VCaP (cell line): Measurements from ENCODE around the gene PDIA2.
"Not testable (repeated sequence)": the region's sequence is repeated elsewhere in the genome, so short reads cannot be mapped to it uniquely, and the experiment has no call there.

Experiments
- H3K27ac ChIP-seq: fragments of 450-650 bp; 2 replicates; pipeline ENCODE4 v1.5.1; 2017
- TF ChIP-seq, protein P1 (sequence below): fragments of 450-650 bp; conservative IDR thresholded peaks from 2 replicates; pipeline ENCODE4 v1.5.1; 2017; ENCODE audit warnings: mild to moderate bottlenecking, moderate library complexity

PDIA2 gene

GRCh38 chr16:247027-247426 lies 35.9 kb upstream of the PDIA2 start:
- H3K27ac ChIP-seq: no peak overlapping the region
- TF ChIP-seq, protein P1, sequence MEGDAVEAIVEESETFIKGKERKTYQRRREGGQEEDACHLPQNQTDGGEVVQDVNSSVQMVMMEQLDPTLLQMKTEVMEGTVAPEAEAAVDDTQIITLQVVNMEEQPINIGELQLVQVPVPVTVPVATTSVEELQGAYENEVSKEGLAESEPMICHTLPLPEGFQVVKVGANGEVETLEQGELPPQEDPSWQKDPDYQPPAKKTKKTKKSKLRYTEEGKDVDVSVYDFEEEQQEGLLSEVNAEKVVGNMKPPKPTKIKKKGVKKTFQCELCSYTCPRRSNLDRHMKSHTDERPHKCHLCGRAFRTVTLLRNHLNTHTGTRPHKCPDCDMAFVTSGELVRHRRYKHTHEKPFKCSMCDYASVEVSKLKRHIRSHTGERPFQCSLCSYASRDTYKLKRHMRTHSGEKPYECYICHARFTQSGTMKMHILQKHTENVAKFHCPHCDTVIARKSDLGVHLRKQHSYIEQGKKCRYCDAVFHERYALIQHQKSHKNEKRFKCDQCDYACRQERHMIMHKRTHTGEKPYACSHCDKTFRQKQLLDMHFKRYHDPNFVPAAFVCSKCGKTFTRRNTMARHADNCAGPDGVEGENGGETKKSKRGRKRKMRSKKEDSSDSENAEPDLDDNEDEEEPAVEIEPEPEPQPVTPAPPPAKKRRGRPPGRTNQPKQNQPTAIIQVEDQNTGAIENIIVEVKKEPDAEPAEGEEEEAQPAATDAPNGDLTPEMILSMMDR: no peak

- H3K27ac ChIP-seq: no peak overlapping the region
- TF ChIP-seq, protein P1: no peak
Measured at GRCh38 chr16:249431-249830, 33.5 kb upstream of the PDIA2 start.

DNA sequence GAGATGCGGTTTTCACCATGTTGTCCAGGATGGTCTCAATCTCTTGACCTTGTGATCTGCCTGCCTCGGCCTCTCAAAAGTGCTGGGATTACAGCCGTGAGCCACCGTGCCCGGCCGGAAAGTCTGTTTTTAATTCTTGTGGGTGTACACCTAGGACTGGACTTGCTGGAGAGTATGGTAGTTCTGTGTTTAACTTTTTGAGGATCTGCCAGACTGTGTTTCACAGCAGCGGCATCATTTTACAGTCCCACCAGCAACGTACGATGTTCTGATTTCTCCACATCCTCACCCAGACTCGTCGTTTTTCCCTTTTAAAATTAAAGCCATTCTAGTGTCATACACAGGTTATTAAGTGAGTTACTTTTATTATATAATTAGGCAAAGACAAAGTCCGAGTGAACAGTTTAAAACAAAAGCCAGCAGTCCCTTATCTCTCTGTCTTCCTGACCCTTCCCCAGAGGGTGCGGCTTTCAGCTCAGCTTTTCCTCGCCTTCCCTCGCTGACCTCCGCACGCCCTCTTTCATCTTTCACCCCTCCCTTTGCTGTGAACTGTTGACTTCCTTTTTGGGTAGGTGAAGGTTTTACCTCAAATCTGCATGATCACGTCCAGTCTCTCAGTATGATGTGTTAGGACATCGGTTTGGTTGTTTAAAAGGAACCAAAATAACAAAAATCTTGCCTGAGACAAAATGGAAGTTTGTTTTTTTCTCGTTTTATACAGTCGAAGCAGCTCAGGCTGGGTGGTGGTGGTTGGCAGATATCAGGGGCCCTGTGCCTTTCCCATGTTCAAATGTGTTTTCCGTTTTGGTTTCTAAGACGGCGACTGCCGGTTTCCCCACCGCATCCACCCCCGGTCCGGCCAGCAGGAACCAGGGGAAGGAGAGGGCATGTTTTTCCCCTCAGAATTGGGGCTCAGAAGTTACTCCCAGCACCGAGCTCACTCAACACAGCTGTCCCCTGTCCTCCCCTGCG lies 30.3 kb upstream of the PDIA2 start:
- TF ChIP-seq, protein P1: no peak
- H3K27ac ChIP-seq: no peak overlapping the region

DNA sequence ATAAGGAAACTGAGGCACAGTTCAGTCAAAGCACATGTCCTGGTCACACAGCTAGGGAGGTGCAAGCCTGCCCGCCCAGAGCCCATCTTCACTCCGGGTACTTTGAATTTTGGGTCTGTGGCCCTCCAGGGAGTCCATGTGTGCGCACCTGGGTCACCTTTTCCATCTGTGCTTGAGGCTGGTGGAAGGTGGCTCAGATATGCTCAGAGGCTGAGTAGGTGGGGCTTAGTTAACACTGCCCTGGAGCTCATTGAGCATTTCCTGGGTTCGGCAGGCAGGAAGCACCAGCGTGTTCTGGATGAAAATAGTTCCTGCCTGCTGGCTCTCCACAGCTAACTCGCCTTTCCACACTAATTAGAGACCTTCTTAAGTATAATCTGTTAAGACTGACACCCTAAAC lies 29.1 kb upstream of the PDIA2 start:
- TF ChIP-seq, protein P1: no peak
- H3K27ac ChIP-seq: no peak overlapping the region

- H3K27ac ChIP-seq: no peak overlapping the region
- TF ChIP-seq, protein P1: no peak
Measured at GRCh38 chr16:254461-254860, 28.5 kb upstream of the PDIA2 start.

DNA sequence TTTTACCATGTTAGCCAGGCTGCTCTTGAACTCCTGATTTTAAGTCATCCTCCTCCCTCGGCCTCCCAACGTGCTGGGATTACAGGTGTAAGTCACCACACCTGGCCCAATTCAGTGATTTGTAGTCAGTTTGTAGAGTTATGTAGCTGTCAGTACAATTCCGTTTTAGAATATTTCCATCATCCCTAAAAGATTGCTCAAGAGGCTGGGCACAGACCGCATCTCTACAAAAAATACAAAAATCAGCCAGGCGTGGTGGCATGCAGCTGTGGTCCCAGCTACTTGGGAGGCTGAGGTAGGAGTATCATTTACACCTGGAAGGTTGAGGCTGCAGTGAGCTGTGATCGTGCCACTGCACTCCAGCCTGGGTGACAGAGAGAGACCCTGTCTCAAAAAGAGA lies 27.8 kb upstream of the PDIA2 start:
- no peak overlapping the region for H3K27ac ChIP-seq
- TF ChIP-seq, protein P1: no peak

DNA sequence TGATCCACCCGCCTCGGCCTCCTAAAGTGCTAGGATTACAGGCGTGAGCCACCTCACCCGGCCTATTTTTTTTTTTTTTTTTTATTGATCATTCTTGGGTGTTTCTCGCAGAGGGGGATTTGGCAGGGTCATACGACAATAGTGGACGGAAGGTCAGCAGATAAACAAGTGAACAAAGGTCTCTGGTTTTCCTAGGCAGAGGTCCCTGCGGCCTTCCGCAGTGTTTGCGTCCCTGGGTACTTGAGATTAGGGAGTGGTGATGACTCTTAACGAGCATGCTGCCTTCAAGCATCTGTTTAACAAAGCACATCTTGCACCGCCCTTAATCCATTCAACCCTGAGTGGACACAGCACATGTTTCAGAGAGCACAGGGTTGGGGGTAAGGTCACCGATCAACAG lies 24.9 kb upstream of the PDIA2 start:
- H3K27ac ChIP-seq: not testable (repeated sequence)

- TF ChIP-seq, protein P1: no peak
- no peak overlapping the region for H3K27ac ChIP-seq
Measured at GRCh38 chr16:259226-259625, 23.7 kb upstream of the PDIA2 start.
